MM.1S (cell line): ENCODE results near the gene TUBGCP5.

Experiments used
- DNase-seq: peaks from one replicate; pipeline ENCODE4 v3.0.0-alpha.2; 2015
- H2AFZ ChIP-seq: fragments of 300-600 bp; sonication (generic); 2 replicates; pipeline ENCODE4 v1.6.0; 2016; ENCODE audit warnings: antibody characterized with exemption, low read length
- H3F3A ChIP-seq: fragments of 300-600 bp; sonication (generic); 2 replicates; pipeline ENCODE4 v1.6.1; 2016; ENCODE audit warnings: mild to moderate bottlenecking, antibody characterized with exemption, low read length, moderate library complexity, mixed read lengths; ENCODE audit not compliant: insufficient read depth
- H3K27ac ChIP-seq: fragments of 300-600 bp; sonication (generic); 2 replicates; pipeline ENCODE4 v1.5.1; 2016; ENCODE audit warnings: mild to moderate bottlenecking, low read length
- H3K27me3 ChIP-seq: fragments of 300-600 bp; sonication (generic); replicated peaks from 2 replicates; pipeline ENCODE4 v1.6.0; 2016; ENCODE audit warnings: low read length; ENCODE audit not compliant: insufficient read depth
- H3K36me3 ChIP-seq: fragments of 300-600 bp; sonication (generic); replicated peaks from 2 replicates; pipeline ENCODE4 v1.6.1; 2016; ENCODE audit warnings: mild to moderate bottlenecking, low read length, mixed read lengths; ENCODE audit not compliant: insufficient read depth
- H3K4me1 ChIP-seq: fragments of 300-600 bp; sonication (generic); 2 replicates; pipeline ENCODE4 v1.6.1; 2016; ENCODE audit warnings: low read length, mixed read lengths
- H3K4me2 ChIP-seq: fragments of 300-600 bp; sonication (generic); 2 replicates; pipeline ENCODE4 v1.6.0; 2016; ENCODE audit warnings: low read depth, low read length
- H3K4me3 ChIP-seq: fragments of 300-600 bp; sonication (generic); 2 replicates; pipeline ENCODE4 v1.5.1; 2016; ENCODE audit warnings: low read length, mixed read lengths
- H3K79me2 ChIP-seq: fragments of 300-600 bp; sonication (generic); 2 replicates; pipeline ENCODE4 v1.6.1; 2016; ENCODE audit warnings: mixed run types, low read length, mixed read lengths
- H3K9ac ChIP-seq: fragments of 300-600 bp; sonication (generic); 2 replicates; pipeline ENCODE4 v1.6.1; 2016; ENCODE audit warnings: low read length, mixed read lengths
- H3K9me2 ChIP-seq: fragments of 300-600 bp; sonication (generic); replicated peaks from 2 replicates; pipeline ENCODE4 v1.6.1; 2016; ENCODE audit warnings: mild to moderate bottlenecking, low read length, mixed read lengths; ENCODE audit not compliant: insufficient read depth
- H3K9me3 ChIP-seq: fragments of 300-600 bp; sonication (generic); replicated peaks from 2 replicates; pipeline ENCODE4 v1.6.1; 2016; ENCODE audit warnings: mild to moderate bottlenecking, low read length, mixed read lengths; ENCODE audit not compliant: insufficient read depth
- H4K20me1 ChIP-seq: fragments of 300-600 bp; sonication (generic); 2 replicates; pipeline ENCODE4 v1.6.1; 2016; ENCODE audit warnings: mild to moderate bottlenecking, low read length, moderate library complexity, mixed read lengths; ENCODE audit not compliant: insufficient read depth
- CTCF ChIP-seq: fragments of 300-600 bp; sonication (generic); IDR thresholded peaks from 2 replicates; pipeline ENCODE4 v1.5.1; 2016; ENCODE audit warnings: antibody characterized with exemption, low read length, mixed read lengths
- EZH2 ChIP-seq: fragments of 300-600 bp; sonication (generic); optimal IDR thresholded peaks from 2 replicates; pipeline ENCODE3; 2017; ENCODE audit warnings: low read depth, mild to moderate bottlenecking, antibody characterized with exemption, low read length, mixed read lengths
- EZH2phosphoT487 ChIP-seq: fragments of 300-600 bp; sonication (generic); IDR thresholded peaks from 2 replicates; pipeline ENCODE4 v1.6.1; 2018; ENCODE audit warnings: antibody characterized with exemption, low read length

TUBGCP5 gene

GRCh38 chr15:22981051-22981840 is 58.1 kb downstream of the TUBGCP5 start:
- H2AFZ ChIP-seq: peak overlapping the region; percentile 98

GRCh38 chr15:22980189-22981050 is 58.9 kb downstream of the TUBGCP5 start, which contains the start of gene CYFIP1:
Gene CYFIP1 (minus strand): TSS chr15:22980368. CDS start chr15:22947285, 33,083 bp downstream.
- peak; percentile 53 for DNase-seq

More at GRCh38 chr15:22981051-22981840, 58.1 kb downstream of the TUBGCP5 start:
- H3K79me2 ChIP-seq: peaks cover 35% of the 10 kb centered on the region
- no peaks in the 10 kb centered on the region for H4K20me1 ChIP-seq
- TF ChIP-seq EZH2: no peak
- TF ChIP-seq CTCF: no peak
- TF ChIP-seq EZH2phosphoT487: no peak
- H3F3A ChIP-seq: no peaks in the 10 kb centered on the region
- peak overlapping the region; percentile 96 for H3K4me3 ChIP-seq
- H3K4me2 ChIP-seq: peak overlapping the region; percentile 80
- H3K9ac ChIP-seq: no peak overlapping the region
- H3K9me2 ChIP-seq: no peaks in the 10 kb centered on the region
- no peaks in the 10 kb centered on the region for H3K9me3 ChIP-seq
- H3K27ac ChIP-seq: no peak overlapping the region
- no peaks in the 10 kb centered on the region for H3K36me3 ChIP-seq
- H3K4me1 ChIP-seq: 0 out of 2 replicates have a peak, but pooled peaks cover 4% of the 10 kb centered on the region
- no peaks in the 10 kb centered on the region for H3K27me3 ChIP-seq
- DNase-seq: no peak

More at GRCh38 chr15:22980189-22981050, 58.9 kb downstream of the TUBGCP5 start, which contains the start of gene CYFIP1:
- Histone ChIP-seq H3K9me2 (no peaks in the 10 kb centered on the region), H3K27ac (no peak within 1 kb of the TSS; the same call in 1 of the 2 replicates), H3K4me3 (peak within 1 kb of the TSS; percentile 96), H4K20me1 (no peaks in the 10 kb centered on the region), H3K4me1 (0 out of 2 replicates have a peak, but pooled peaks cover 4% of the 10 kb centered on the region), H3F3A (no peaks in the 10 kb centered on the region), H3K27me3 (no peaks in the 10 kb centered on the region), H3K4me2 (peak within 1 kb of the TSS; percentile 83), H3K79me2 (peaks cover 41% of the 10 kb centered on the region), H2AFZ (peak within 1 kb of the TSS; percentile 98), H3K9ac (peak within 1 kb of the TSS; percentile 46; the same call in 1 of the 2 replicates), H3K36me3 (no peaks in the 10 kb centered on the region), H3K9me3 (no peaks in the 10 kb centered on the region)
- TF ChIP-seq CTCF (no peak), EZH2phosphoT487 (no peak), EZH2 (no peak)
